Measurements from ENCODE around the gene PCSK6.

DNA sequence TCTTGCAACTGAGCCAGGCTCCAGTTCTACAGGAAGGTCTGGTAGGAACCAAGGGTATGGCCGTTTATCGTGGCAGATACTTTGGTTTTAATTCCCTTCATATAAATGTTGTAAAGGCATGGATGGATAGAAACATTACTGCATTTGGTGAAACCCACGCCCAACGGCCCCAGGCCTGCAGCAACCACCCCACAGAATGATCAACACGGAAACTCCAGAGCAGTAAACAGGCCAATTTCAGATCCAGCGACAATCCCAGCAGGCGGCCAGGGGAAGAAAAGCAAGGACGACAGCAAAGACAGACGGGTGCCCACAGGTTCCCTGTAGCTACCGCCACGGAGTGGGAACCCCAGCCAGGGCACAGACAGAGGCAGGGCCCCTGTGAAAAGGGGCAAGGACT lies 32.6 kb upstream of the PCSK6 start:
- TF ChIP-seq CTCF (IDR thresholded peaks at IDR 0.05; ENCODE audit: insufficient read depth, low read depth, low read length) (no peak), EZH2 (IDR thresholded peaks at IDR 0.05; ENCODE audit: insufficient read depth, low read length) (no peak)
